ENCODE results near the gene ADGRB2.

ADGRB2 gene

DNA sequence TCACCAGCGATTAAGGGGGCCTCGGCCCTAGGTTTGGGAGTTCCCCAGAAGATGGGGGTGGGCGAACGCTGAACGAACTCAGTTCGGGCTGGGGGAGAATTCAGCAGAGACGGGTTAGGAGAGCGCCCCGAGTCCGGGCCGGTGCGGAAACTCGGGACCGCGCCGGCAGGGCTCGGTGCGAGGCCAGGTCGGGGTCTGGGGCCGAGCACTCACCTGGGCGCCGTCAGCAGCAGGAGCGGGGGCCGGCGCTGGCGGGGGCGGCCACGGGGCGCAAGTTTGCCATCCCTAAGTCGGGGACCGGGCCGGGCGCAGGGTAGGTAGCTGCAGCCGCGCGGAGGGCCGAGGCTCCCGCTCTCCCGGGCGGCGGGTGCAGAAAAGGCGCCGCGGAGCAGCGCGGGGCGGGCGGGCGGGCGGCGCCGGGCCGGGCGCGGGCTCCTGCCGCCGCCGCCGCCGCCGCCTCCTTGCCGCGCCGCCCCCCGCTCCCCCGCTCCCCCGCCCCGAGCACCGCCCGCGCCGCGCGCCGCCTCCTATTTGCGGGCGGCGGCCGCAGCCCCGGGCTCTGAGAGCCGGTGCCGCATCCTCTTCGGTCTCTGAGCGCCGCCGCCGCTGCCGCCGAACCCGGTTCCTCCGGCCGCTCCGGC lies 349 bp downstream of the ADGRB2 start:
- DNase-seq = no peak

GRCh38 chr1:31762726-31763670 lies 1.1 kb downstream of the ADGRB2 start:
- no peak for DNase-seq

DNA sequence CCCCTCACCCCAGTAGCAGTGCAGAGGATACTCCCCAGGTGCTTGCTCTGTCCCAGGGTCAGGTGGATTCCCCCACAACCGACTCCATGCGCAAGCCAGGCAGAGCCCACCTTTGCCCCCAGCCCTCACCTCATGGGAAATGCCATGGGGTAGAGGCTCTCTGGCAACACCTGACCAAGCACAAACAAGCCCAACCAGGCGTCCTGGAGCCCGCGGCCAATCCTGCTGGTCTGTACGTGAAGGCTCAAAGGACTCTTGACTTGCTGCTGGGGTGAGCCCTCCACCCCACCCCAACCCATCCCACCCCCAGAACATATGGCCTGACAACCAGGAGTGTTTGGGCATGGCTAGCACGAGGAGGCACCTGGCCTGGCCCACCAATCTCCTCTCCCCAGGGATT lies 1.8 kb downstream of the ADGRB2 start:
- no peak for DNase-seq

DNA sequence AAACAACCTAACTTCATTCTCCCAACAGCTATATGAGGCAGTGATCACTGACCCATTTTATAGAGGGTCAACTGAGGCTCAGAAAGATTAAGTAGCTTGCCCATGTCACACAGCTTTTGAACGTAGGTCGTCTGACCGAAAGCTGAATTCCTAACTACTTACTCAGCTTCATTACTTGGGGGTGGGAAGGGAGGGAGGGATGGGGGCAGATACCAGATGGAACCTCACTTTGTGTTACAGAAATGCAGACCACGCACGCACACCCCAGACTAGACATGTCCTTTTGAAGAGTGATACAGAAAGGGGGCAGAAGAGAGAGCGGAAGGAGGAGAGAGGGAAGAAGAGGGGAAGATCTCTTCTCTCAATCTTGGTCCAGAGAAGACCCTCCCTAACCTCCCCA lies 2.3 kb downstream of the ADGRB2 start:
- DNase-seq = no peak

DNA sequence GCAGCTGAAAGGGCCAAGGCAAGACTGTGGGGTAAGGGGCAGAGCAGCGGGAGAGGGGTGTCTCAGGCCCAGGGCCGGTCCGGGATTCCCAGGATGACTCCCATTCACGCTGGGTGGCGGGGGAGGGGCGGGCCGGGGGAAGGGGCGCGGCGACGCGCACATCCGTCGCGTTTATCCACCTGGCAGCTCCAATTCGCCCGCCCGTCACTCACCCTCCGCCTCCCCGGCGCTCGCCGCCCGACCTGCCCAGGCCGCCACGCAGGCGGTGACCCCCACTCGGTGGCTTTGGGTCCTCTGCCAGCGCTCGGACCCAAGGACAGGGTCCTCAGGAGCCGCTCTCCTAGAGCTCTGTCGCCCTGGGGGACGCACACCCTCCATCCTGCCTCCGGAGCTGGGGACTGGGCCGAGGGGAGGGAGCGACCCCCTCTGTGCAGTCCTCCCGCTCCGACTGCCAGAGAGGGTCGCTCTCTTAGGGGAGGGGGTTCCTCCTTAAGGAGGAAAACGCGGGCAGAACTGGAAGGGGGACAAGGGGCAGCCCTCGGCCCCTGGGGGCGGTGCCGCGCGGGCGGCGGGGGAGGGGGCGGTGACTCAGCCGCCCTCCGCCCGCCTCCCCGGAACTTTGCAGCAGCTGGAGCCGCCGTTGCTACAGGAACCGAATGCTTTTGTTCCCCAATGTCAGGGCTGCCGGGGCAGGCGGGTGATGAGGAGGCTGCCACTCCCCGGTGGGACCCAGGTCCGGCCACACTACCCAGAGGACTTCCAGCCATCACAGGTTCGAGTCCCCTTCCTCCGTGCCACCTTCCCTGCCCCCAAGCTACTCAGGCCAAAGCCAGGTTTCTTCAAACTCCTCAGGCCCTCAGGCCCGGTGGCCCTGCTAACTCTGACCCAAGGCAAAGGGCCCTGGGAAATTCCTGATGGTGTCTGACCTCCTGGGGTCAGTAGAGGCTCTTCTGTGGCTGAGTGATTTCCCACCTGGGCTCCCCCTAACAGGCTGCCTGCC lies 3.4 kb downstream of the ADGRB2 start:
- DNase-seq = no peak

DNA sequence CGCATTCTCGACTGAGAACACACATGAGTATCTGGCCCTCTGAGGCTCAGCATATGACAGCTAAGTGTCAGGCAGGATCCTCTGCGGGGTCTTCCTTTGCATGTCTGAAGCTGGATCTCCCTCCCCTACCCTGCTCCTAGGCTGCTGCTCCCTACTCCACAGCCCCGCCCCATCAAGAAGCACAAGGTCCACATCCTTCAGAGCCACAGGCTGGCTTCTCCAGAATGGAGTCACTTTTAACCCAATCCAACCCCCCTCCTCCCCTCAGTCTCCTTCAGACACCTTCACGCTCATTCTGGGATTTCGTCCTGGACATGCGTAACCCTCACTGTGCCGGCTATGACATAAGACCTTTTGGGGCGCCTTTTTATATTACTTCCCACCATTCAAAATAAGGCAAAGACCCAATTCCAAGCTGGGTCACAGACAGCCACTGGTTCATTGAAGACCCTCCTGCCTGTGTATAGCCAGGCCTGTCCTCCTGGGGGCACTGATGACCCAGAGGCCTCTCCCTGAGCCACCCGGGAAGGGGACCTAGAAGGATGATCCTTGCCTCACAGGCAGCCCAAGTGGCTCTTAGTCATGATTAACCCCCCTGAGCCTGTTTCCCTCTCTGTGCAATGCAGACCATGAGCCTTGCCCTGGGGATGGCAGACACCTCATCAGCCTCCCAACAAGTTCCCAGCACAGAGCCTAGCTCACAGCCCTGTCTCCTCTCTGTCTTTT lies 4.7 kb downstream of the ADGRB2 start:
- DNase-seq = no peak

DNA sequence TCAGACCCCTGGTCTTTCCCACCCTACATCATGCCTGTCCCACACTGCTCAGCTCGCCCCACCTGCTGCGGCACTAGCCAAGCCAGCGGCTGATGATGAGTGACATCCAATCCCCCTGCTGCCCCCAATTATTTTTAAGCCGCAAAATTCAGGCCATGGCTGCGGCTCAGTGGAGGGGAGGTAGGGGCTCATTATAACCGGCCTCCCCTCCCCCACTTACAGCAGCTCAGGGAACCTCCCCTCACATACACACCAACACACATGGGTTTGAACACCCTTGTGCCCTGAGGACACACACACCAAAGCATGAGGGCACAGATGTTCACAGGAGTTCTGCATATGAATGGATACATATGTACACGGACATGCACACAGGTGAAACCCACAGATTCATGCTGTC lies 5.3 kb downstream of the ADGRB2 start:
- DNase-seq = no peak

DNA sequence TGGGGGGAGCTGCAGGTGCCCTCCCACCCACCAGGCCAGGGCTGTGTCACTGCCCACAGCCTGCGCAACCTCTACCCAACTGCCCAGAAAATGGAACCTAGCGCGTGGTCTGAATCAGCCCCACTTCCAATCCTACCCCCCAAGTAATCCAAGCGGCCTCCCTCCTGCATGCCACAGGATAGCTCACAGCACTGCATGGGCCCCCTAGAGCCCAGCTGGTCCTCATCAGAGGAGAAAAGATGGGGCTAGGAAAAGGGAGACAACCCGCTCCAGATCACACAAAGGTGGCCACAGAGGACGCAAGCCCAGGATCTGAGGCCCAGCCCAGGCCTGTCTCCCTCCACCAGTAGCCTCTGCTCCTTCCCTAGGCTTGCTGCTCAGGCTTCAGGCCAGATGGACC lies 6.2 kb downstream of the ADGRB2 start:
- DNase-seq = no peak

- no peak for DNase-seq
Observed at GRCh38 chr1:31757204-31757679, 6.9 kb downstream of the ADGRB2 start.

DNA sequence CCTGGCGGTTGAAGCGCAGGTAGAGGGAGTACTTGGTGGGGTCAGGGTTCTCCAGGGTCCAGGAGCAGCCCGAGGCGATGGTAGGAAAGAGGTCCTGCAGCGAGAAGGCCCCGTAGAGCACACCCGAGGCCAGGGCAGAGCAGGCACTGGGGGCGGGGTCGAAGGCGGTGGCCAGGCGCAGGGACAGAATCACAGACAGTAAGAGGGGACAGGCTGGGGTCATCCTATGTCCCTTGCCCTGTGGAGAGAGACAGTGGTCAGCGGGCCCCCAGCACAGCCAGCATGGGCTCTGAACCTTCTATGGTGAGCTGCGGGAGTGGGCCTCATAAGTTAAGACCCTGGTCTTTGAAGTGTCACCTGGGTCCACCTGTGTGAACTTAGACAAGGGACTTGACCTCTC lies 7.6 kb downstream of the ADGRB2 start:
- DNase-seq = no peak

- DNase-seq = no peak
Observed at GRCh38 chr1:31755850-31756492, 8.2 kb downstream of the ADGRB2 start.

DNA sequence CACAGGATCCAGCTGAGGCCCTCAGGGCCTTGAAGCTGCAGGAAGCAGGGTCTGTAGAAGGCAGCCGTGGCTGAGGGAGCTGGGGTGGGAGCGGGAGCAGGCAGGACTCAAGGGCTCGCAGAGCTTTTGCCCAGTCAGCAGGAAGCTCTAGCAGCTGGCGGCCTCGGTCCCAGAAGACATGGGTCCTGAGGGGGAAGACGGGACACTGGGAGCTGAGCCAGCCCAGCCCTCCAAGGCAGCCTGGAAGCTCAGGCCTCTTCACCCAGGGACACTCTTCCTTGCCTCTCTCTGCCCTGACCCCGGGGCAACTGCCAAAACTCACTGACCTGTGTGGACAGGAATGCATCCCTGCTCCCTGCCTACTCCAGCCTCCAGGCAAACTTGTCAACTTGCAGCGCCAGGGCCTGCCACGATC lies 8.9 kb downstream of the ADGRB2 start:
- DNase-seq = no peak

- no peak for DNase-seq
Observed at GRCh38 chr1:31754397-31754796, 9.7 kb downstream of the ADGRB2 start.

GRCh38 chr1:31753707-31754349 lies 10.3 kb downstream of the ADGRB2 start:
- DNase-seq = no peak

DNA sequence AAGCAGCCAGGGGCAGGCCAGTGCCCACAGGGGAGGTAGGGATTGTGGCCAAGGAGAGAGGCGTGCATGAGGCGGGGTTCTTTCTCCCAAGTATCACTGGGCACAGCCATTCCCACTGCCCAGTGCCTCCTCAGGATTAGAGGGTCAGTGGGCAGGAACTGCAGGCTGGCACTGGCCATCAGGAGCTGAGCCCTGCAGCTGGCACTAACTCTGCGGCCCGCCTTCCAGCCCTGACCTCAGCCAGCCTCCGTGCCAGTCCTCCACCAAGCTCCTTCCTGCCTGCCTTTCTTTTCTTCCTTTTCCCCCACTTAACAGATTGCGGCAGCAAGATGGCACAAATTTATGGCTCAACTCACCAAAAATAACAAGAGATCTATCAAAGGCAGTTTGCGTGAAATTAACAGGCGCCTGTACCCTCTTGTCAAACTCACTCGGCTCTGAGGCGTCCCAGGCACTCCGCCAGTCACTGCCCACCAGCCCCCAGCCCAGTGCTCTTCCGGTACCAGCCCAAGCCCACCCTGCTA lies 11.1 kb downstream of the ADGRB2 start:
- DNase-seq = no peak

GRCh38 chr1:31752258-31752657 lies 11.9 kb downstream of the ADGRB2 start:
- DNase-seq = no peak

DNA sequence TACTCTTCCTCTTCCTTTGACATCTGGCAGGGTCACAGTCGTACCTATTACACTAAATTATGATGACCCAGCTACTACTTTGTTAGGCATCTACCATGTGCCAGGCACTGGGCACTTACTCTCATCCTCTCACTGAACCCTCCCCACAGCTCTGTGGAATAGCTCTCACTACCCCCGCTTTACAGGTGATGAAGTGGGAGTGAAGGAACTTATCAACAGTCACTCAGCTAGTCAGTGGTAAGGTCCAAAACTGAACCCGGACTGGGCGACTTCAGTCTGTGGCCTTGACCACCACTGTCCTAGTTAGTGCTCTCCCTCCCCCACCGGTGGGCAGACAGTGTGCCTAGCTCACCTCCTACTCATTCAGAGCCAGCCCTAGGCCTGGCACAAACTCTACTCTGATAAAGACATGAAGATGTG lies 12.3 kb downstream of the ADGRB2 start:
- no peak for DNase-seq

GRCh38 chr1:31750858-31751510 lies 13.2 kb downstream of the ADGRB2 start:
- no peak for DNase-seq

DNA sequence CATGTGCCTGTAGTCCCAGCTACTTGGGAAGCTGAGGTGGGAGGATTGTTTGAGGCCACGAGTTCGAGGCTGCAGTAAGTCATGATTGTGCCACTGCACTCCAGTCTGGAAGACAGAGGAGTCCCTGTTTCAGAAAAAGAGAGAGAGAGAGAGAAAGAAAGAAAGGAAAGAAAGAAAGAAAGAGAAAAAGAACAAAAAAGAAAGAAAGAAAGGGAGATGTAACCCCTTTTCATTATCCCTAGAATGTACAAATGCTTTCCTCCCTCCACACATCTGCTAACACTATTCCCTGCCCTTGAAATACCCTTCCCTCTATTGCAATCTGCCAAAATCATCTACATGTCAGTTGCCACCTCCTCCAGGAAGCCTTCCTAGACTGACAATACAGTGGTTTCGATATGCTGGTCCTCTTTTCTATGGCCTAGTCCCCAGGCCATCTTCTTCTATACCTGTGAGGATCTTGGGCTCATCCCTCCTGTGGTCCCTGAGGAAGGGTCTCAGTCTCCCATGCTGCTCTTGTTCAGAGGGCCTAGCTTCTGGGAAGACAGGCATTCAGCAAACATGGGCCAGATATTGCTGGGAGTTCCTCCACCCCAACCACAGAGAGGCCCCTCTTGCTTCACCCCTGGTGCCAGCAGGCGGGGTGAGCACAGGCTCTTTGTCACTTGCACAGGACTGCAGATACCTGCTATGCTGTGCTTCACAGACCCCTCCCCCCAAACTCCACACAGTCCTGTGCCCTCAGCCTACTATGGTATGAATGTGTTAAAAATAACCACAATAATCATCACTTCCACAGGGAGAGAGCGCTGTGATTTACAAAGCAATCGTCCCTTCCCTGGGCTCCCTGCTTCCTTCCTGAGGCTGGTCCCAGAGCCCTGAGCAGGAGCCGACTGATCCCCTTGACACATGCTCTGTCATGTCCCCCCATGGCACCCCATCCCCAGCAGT lies 14.1 kb downstream of the ADGRB2 start:
- DNase-seq = no peak
